AML-193 (cell line): Measurements from ENCODE around the gene NGEF.

Source experiments
- DNase-seq, 2 experiments: peaks; one replicate each; lab custom pipeline; 2025; lab: John Stamatoyannopoulos, UW

NGEF gene

GRCh38 chr2:233044974-233045605 is 32.0 kb upstream of the NGEF start:
- no peak for DNase-seq

- DNase-seq: no peak
These were observed 29.5 kb upstream of the NGEF start for GRCh38 chr2:233042549-233042948.

GRCh38 chr2:233041722-233042323 is 28.8 kb upstream of the NGEF start:
- DNase-seq: no peak

- DNase-seq: no peak
These were observed 27.5 kb upstream of the NGEF start for GRCh38 chr2:233040571-233040970.

GRCh38 chr2:233039846-233040530 is 26.9 kb upstream of the NGEF start:
- no peak for DNase-seq

- DNase-seq: no peak
These were observed 26.3 kb upstream of the NGEF start for GRCh38 chr2:233039212-233039845.

- no peak for DNase-seq
These were observed 24.0 kb upstream of the NGEF start for GRCh38 chr2:233037078-233037477.

GRCh38 chr2:233036162-233036838 is 23.2 kb upstream of the NGEF start:
- DNase-seq: no peak

GRCh38 chr2:233035426-233036161 is 22.5 kb upstream of the NGEF start:
- no peak for DNase-seq

GRCh38 chr2:233034091-233034882 is 21.2 kb upstream of the NGEF start:
- DNase-seq: no peak

- DNase-seq: no peak
These were observed 20.6 kb upstream of the NGEF start for GRCh38 chr2:233033672-233034071.

- DNase-seq: no peak
These were observed 19.7 kb upstream of the NGEF start, which contains the start of gene NEU2 for GRCh38 chr2:233032551-233033320. Gene NEU2, plus strand, starts transcription at chr2:233032672. Its CDS starts 0 bp downstream, at chr2:233032672.

- DNase-seq: no peak
These were observed 18.8 kb upstream of the NGEF start for GRCh38 chr2:233031556-233032500.

- no peak for DNase-seq
These were observed 16.3 kb upstream of the NGEF start for GRCh38 chr2:233029321-233029720.

- DNase-seq: no peak
These were observed 13.2 kb upstream of the NGEF start for GRCh38 chr2:233026198-233026813.

- DNase-seq: no peak
These were observed 12.7 kb upstream of the NGEF start for GRCh38 chr2:233025706-233026105.

- no peak for DNase-seq
These were observed 10.8 kb upstream of the NGEF start for GRCh38 chr2:233023761-233024410.
